DMS 273 treated with DMSO at 0.1 percent for 48 hours (cell line): Measurements from ENCODE around the gene WLS.
"Not testable (repeated sequence)": the region's sequence is repeated elsewhere in the genome, so short reads cannot be mapped to it uniquely, and the experiment has no call there.

Experiments used
- DNase-seq: peaks from one replicate; lab custom pipeline; 2025; lab: John Stamatoyannopoulos, UW

The WLS gene

DNA sequence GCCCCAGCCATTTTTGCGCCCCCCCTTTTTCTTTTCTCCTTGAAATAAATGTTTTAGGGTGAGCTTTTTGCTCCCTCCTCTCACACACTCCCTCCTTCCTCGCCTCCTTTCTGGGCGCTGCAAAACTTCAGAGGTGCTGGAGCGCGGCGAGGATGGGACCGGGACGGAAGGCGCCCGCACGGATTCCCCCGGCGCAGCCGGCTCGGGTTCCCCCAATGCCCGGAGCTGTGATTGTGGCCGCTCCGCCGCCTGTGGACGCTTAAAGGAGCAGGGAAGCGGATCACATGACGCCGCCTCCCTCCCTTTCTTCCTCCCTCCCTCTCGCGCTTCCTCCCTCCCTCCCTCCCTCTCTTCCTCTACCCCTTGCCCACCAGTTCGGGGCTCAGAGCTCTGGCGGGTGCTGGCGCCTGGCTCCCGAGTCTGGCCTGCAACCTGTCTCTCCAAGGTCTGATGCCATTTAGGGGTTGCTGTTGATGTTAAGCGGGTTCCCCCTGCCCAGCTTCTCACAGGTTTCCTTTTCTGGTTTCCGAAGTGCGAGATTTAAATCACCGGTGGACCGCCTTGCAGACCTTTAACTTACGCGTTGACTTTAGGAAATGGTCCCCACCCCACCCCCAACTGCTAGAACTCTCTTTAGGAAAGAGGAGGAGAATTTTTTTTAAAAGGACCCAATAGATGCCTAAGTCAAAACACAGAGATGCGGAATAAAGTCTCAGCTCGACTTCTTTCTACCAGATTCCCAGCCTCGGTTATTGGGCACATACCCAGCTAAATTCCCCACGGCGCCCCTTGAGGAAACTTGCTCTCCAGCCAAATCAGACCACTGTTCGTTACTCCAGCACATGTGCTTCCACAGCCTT, at the start of gene WLS:
WLS (minus strand) TSS at position 235 of the 860 bp plus-strand sequence; CDS start at position 11, 224 bp downstream.
- peak; percentile 60 for DNase-seq

- no peak for DNase-seq
Observed at GRCh38 chr1:68280286-68280685, 48.0 kb upstream of the WLS start.

DNA sequence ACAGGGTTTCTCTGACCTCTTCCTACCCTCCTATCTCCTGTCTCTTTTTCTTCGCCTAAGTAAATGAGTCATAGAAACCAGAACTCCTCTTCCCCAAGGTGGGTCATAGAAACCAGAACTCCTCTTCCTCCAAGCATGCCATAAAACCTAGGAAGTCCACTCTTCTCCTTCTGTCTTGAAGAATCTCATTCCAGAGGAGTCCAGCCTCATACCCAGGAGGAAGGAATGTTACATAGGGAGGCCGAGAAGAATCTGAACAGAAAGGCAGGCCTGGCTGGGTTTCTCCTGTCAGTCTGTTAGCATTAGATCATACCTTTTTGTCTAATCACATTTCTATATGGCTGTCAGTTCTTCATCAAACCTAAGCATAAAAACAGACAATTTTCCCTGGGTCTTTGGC, 47.5 kb upstream of the WLS start:
- DNase-seq, result no peak

DNA sequence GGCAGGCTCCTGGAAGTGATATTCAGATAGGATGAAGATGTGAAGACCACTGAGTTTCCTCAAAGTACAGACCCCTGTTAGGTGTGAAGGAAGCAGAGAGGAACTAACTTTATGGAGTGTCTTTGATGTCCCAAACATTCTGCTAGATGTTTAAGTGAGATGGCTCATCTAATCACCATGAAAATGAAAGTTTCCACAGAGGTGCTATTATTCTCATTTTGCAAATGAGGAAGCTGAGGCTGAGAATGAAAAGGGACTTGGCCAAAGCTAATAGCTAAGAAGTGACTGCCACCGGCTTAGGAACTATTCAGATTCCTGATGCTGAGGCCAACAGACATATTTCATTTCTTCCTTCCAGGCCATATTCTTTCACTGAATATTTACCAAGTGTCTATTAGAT, 45.9 kb upstream of the WLS start:
- no peak for DNase-seq

DNA sequence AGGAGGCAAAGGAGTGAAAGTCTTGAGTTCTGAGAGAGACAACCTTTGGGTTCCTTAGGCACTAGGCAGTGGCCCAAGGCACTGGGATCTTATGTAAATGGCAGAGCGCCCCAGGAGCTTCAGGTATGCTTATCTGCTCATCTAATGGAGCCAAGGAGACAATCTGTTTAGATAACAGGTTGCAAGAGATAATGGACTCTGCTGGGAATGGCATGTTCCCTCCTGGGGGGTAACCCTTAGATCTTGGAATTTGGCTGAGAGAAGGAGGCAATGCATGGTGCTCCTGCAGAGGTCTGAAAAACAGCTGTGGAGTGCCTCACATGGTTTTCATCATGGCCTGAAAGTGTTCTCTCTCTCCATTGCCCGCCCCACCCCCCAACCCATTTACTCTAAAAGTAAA, 44.1 kb upstream of the WLS start:
- DNase-seq, result no peak

DNA sequence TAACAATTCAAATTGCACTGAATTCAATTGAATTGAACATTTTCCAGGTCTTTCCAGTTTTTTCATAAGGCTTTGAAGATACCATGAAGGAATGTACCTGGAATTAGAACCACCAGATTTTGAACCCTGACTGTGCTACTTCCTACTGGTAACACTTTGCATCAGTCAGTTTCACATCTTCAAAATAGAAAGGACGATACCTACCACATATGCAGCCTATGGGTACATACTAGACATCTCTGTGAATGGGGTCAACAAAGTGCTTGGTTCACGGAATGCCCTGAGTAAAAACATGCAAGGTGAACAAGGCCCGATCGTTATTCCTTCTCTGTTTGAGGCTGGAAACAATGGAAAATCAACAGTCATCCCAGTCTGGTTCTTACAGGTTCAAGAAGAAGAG, 41.2 kb upstream of the WLS start:
- DNase-seq, result no peak

GRCh38 chr1:68271596-68271995, 39.3 kb upstream of the WLS start:
- no peak for DNase-seq

DNA sequence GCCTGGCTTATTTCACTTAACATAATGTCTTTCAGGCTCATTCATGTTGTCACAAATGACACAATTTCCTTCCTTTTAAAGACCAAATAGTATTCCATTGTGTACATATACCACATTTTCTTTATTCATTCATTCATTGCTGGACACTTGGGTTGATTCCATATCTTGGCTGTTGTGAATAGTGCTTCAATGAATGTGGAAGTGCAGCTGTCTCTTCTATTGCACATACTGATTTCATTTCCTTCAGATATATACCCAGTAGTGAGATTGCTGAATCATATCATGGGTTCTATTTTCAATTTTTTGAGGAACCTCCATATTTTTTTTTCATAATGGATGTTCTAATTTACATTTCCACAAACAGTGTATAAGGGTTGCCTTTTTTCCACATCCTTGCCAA, 38.6 kb upstream of the WLS start:
- DNase-seq, result no peak

GRCh38 chr1:68269637-68270430, 37.5 kb upstream of the WLS start:
- no peak for DNase-seq

GRCh38 chr1:68268896-68269483, 36.7 kb upstream of the WLS start:
- DNase-seq, result no peak

- not testable (repeated sequence) for DNase-seq
Observed at GRCh38 chr1:68256824-68257223, 24.5 kb upstream of the WLS start.

- DNase-seq, result no peak
Observed at GRCh38 chr1:68255301-68255700, 23.0 kb upstream of the WLS start.

DNA sequence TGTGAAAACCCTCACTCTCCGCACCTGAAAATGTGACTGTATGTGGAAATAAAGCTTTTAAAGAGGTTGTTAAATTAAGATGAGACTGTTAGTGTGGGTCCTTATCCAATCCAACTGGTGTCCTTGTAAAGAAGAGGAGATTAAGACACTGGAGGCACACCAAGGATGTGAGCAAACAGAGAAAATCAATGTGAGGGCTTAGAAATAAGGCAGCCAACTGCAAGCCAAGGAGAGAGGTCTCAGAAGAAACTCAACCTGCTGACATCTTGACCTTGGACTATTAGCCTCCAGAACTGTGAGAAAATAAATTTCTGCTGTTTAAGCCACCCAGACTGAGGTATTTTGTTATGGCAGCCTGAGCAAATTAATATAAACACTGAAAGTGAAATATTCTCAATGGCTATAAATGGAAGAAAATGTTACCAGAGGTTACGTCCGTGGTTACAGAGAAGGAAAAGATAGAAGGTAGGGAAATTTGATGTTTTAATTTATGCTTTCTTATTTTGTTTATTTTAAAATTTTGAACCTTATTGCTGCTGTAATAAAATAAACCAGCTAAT, 22.4 kb upstream of the WLS start:
- DNase-seq, result no peak

DNA sequence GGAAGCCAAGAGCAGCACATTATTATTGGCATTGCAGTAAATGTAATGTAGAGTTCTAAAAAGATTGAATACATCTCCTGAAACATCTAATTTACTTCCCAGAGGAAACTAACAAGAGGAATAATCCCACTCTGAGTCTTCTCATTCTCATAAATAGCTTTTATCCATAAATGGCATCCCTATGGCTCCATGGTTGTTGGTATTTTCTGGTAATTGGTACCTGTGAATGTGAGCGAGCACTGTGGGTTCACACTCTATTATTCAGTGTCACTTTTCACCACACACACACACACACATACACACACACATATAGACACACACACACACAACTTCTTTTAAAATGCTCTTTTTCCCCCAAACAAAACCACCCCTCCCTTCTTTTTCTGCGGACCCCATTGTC, 4.7 kb upstream of the WLS start:
- no peak for DNase-seq

- DNase-seq, result no peak
Observed at GRCh38 chr1:68234094-68234493, 1.8 kb upstream of the WLS start.

- no peak for DNase-seq
Observed at GRCh38 chr1:68233202-68233601, 879 bp upstream of the WLS start.

DNA sequence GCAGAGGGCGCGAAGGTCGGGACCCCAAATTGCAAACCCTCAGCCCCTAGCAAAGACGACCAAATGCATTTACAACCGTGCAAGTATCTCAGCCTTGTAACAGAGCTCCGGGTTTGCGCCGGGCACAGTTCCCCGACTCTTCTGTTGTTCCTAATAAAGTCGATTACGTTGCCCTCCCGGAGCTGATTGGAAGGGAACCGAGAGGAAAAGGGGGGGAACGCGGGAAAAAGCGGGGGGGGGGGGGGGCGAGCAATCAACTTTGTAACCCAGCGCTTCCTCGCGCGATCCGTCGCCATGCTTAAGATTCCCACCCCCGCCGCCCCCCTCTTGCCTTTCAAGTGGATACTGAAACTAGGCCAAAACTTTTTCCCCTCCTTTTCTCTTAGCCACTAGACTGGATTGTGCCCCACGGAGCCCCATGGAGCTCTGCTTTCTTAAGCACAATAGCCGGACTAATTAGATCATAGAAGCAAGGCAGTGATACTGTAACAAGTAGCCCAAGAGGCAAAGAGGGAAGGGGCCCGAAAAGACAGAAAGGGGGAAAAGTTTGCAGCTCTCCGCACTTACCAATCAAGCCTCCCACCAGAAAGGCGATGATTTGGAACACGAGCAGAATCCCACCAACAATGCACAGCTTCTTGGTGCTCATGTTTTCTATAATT, 565 bp downstream of the WLS start:
- DNase-seq, result peak; percentile 36

DNA sequence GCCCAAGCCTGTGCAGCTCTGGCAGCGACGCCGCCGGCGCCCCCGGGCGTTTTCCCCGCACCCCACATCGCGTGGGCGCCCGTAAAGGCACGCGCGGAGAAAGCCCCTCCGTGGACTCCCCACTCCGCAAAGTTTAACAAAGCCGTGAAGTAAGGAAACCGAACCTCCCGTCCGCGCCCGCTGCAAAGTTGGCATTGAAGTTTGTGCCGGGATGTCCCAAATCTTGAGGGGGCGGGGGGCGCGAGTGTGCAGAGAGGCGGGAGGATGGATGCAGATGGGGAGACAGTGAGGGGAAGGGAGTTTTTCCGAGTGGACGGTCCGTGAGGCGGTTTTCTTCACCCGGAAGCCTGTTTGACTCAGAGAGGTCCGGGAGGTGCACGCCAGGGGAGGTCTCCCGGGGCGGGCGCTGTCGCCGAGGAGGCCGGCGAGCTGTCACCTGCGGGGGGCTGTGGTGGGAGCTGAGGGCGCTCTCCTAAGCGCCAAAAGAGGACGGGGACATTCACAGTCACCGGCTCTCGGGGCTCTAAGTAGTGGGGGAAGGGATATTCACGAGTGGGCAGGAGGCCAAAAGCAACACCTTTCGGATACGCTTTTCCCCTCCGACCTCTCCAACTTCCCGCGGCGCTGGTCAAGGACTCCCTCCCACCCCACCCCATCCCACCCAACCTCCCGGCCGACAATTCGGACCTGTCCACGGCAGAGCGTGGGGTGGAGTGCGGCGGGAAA, 1.3 kb downstream of the WLS start:
- DNase-seq, result no peak

- no peak for DNase-seq
Observed at GRCh38 chr1:68230484-68230802, 1.9 kb downstream of the WLS start.

DNA sequence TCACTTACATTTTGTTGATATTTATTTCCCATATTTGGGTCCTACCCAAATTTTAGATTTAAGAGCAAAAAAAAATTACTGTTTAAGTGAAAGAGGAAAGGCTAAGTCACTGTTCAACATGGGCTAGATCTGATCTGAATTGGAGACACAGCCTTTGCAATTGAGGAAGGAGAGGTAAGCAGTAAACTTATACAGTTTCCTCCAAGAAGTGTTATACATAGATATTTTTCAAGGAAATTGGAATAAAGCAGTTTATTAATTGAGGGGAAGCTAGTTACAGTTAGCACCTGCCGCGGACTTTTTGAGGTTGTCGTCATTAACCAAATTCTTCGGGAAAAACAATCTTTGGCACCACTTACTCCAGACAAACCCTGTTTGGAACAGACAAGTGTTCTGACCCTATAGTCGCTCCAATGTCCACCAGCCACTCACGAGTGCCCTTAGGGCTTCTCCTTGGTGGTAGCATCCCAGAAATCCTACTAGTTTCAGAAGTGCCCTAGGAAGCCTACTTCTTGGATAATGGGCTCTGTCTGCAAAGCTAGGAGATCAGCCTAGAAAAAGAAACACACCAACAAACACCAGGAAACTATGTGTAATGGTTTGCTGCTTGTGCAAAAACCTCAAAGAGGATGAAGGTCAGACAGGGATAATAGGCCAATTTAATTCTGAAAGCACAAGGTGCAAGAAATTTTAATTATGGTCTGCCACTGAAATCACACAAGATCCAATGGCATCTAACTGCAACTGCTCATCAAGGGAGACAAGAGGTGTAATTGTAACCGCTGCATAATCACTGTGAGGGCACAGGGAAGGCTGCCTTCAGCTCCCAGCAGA, 2.5 kb downstream of the WLS start:
- no peak for DNase-seq

GRCh38 chr1:68228851-68229250, 3.5 kb downstream of the WLS start:
- DNase-seq, result no peak
